Measurements from ENCODE around the gene FRMPD4. TPM values are rescaled to one million over a fixed set of nuclear protein-coding genes. Genes with fewer than 3 reads are reported as not detected.

Gene FRMPD4
- total and polyA plus RNA-seq, 12 donors, result 0.03 to 4.1 (median 2.0) TPM

DNA sequence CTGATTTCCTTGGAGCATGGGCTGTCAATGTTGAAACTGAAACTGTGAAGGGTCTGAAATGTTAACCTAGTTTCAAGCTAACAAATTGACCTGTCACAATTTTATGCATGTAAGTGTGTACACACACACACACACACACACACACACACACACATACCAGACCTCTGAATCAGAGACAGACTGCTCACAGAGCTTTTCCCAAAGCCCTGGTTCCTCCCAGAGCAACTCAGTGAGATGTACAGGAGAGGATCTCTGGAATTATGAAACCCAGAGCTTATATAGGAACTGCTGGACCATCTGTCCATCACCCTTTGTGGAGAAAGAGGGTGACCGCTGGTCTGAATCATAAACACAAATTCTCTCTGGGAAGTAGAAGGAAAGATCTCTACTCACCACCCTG, 424.8 kb downstream of the FRMPD4 start:
- H3K4me1 ChIP-seq, result peaks cover 0 to 4% (median 0%) of the 10 kb centered on the region in 9 donors
- H3K4me3 ChIP-seq, result no peak overlapping the region
- no peaks in the 10 kb centered on the region for H3K36me3 ChIP-seq
- H3K9me3 ChIP-seq, result no peaks in the 10 kb centered on the region
- no peak overlapping the region for H3K27ac ChIP-seq
- ATAC-seq (no peak), DNase-seq (no peak)
- TF ChIP-seq, protein P1, sequence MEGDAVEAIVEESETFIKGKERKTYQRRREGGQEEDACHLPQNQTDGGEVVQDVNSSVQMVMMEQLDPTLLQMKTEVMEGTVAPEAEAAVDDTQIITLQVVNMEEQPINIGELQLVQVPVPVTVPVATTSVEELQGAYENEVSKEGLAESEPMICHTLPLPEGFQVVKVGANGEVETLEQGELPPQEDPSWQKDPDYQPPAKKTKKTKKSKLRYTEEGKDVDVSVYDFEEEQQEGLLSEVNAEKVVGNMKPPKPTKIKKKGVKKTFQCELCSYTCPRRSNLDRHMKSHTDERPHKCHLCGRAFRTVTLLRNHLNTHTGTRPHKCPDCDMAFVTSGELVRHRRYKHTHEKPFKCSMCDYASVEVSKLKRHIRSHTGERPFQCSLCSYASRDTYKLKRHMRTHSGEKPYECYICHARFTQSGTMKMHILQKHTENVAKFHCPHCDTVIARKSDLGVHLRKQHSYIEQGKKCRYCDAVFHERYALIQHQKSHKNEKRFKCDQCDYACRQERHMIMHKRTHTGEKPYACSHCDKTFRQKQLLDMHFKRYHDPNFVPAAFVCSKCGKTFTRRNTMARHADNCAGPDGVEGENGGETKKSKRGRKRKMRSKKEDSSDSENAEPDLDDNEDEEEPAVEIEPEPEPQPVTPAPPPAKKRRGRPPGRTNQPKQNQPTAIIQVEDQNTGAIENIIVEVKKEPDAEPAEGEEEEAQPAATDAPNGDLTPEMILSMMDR (IDR thresholded peaks at IDR 0.05), result no peak
- H3K27me3 ChIP-seq, result no peaks in the 10 kb centered on the region
- intact Hi-C loops (cut with DNase I), result no loop called here
- WGBS, 2 donors, result 88 to 94% methylated on average over 1 of the region's 1 CpG

DNA sequence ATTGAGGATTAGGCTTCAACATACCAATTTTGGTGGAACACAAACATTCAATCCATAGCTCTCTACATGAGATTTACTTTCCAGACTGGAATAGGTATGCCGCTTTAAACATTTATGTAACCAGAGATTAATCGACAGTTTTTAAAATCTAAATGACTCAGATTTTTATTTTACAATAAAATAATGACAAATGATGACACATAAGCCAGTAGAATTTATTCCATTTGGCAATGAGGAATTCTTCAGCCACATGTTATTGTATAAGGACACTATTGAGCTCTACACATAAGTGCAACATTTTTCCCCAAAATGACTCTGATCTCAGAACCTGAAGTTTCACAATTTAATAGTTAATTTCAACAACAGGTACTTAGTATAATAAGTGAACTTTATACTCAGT, 425.9 kb downstream of the FRMPD4 start:
- intact Hi-C loops (cut with DNase I), result no loop called here
- Histone ChIP-seq H3K4me3 (no peak overlapping the region), H3K27ac (no peak overlapping the region), H3K9me3 (peaks cover 0 to 4% (median 0%) of the 10 kb centered on the region in 11 donors), H3K36me3 (no peaks in the 10 kb centered on the region), H3K27me3 (no peaks in the 10 kb centered on the region), H3K4me1 (peaks cover 0 to 4% (median 0%) of the 10 kb centered on the region in 9 donors)
- 93% methylated on average over 2 of the region's 2 CpGs for WGBS, 2 donors
- ATAC-seq, result no peak
- TF ChIP-seq, protein P1 (IDR thresholded peaks at IDR 0.05), result no peak
- no peak for DNase-seq

DNA sequence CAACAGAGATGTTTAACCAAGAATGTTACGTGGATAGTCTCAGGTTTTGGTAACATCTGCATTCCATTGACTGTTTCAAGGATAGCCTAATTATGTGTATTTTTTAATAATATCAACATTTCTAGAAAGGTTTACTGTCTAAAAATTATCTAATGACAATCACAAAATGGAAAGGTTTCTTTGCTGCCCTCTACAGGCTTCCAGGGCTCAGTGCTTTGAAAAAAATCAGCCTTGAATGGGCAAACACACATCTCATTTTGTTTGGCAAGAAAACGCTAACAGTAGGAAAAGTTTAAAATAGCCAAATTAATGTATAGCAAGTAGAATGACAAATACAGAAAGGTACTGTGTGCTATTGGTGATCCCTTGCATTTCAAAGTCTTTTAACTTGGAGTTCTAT, 429.6 kb downstream of the FRMPD4 start:
- Histone ChIP-seq H3K27me3 (peaks cover 0 to 5% (median 0%) of the 10 kb centered on the region in 7 donors), H3K36me3 (no peaks in the 10 kb centered on the region), H3K4me3 (no peak overlapping the region), H3K4me1 (peaks cover 0 to 4% (median 0%) of the 10 kb centered on the region in 9 donors), H3K27ac (no peak overlapping the region), H3K9me3 (peaks cover 0 to 4% (median 0%) of the 10 kb centered on the region in 11 donors)
- ATAC-seq, result no peak
- TF ChIP-seq, protein P1 (IDR thresholded peaks at IDR 0.05), result peak in 8 of 9 donors; percentile 21 to 65 (median 56)
- 51 to 60% methylated on average over 2 of the region's 2 CpGs for WGBS, 2 donors
- no peak for DNase-seq
- intact Hi-C loops (cut with DNase I), result loop anchor here in 1 of 10 donors (5.0 kb wide), 1 partner anchor 486 kb away; no protein-coding TSS in a partner anchor

DNA sequence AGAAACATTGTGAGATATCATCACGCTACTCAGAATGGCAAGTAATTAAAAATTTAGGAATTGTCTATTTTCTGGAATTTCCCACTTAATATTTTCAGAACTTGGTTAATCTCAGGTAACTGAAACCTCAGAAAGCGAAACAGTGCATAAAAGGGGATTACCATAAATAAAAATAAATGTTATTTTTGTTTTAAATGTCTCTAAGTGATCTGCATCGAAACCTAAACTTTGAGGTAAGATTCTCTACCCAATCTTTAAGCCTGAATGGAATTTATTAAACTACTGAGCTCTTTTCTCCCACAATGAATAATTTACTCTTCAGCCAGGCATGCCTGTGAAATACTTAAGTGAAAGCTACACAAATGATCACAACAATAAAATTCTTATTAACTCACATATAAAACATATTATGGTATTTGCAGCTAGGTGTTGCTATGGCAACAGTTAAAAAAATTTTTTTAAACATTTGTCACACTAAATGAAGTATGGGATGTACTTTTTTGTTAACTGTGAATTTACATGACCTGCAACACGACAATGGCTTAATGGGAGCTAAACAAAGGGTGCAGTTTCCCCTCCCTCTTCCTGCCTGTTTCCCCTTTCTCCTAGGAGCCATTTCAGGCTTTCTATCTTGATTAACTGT, 432.7 kb downstream of the FRMPD4 start:
- Histone ChIP-seq H3K4me3 (no peak overlapping the region), H3K4me1 (peaks cover 0 to 4% (median 0%) of the 10 kb centered on the region in 9 donors), H3K9me3 (peaks cover 0 to 4% (median 0%) of the 10 kb centered on the region in 11 donors), H3K36me3 (no peaks in the 10 kb centered on the region), H3K27me3 (peaks cover 0 to 5% (median 0%) of the 10 kb centered on the region in 7 donors), H3K27ac (no peak overlapping the region)
- ATAC-seq, result no peak
- no peak for DNase-seq
- 76 to 82% methylated on average over 4 of the region's 4 CpGs for WGBS, 2 donors
- intact Hi-C loops (cut with DNase I), result no loop called here
- TF ChIP-seq, protein P1 (IDR thresholded peaks at IDR 0.05), result no peak
